Right hindlimb (tissue), 1 donor: Measurements from ENCODE around the gene ACSF3.

Source experiments
- DNase-seq: peaks from one replicate; pipeline ENCODE4 v3.0.0-alpha.2; 2018

ACSF3 gene

GRCh38 chr16:89096768-89097391 is 3.2 kb downstream of the ACSF3 start:
- DNase-seq = no peak

- no peak for DNase-seq
These were observed 3.7 kb downstream of the ACSF3 start for GRCh38 chr16:89097392-89097772.

- no peak for DNase-seq
These were observed 5.2 kb downstream of the ACSF3 start for GRCh38 chr16:89098767-89099430.

GRCh38 chr16:89099905-89100304 is 6.3 kb downstream of the ACSF3 start:
- no peak for DNase-seq

DNA sequence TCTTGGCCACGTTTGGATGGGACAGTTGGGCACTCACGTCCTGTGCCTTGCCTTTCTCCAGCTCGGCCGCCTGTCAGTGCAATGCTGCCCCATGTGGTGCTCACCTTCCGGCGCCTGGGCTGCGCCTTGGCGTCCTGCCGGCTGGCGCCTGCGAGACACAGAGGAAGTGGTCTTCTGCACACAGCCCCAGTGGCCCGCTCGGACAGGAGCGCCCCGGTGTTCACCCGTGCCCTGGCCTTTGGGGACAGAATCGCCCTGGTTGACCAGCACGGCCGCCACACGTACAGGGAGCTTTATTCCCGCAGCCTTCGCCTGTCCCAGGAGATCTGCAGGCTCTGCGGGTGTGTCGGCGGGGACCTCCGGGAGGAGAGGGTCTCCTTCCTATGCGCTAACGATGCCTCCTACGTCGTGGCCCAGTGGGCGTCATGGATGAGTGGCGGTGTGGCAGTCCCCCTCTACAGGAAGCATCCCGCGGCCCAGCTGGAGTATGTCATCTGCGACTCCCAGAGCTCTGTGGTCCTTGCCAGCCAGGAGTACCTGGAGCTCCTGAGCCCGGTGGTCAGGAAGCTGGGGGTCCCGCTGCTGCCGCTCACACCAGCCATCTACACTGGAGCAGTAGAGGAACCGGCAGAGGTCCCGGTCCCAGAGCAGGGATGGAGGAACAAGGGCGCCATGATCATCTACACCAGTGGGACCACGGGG is 7.1 kb downstream of the ACSF3 start:
- DNase-seq = no peak

GRCh38 chr16:89101303-89102040 is 7.8 kb downstream of the ACSF3 start:
- no peak for DNase-seq

DNA sequence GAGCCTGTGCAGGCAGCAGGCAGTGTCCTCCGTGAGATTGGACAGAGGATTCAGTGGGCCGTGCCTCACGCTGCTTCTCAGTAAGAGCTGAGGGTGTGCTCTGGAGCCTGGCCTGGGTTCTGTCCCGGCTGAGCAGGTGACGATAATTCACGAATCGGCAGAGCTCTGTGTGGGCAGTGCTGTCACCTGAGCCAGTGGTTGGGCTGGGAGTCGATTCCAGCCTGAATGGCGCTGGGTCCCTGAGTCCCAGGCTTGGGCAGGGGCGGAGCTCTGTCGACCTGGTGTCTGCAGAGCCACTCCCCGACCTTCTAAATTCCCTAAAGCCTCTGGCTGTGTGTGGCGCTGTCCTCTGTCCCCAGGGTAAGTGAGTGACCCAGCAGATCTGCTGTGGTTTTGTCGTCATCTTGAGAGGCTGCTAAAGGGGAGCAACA is 8.4 kb downstream of the ACSF3 start:
- DNase-seq = no peak

- no peak for DNase-seq
These were observed 8.9 kb downstream of the ACSF3 start for GRCh38 chr16:89102481-89103073.

DNA sequence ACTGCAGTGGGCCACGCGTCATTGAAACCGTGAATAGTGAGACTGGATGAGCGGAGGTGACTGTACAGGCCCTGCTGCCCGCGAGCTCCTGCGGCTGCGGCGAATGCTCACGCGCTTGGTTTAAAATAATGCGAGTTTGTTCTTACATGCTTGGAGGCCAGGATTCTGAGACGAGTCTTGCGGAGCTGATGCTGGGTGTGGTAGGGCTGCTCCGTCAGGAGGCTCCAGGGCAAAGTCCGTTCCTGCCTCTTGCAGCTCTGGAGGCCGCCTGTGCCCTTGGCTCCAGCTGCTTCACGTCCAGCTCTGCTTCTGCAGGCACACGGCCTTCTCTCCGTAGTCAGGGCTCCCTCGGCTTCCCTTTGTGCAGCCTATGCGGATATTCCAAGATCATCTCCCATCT is 9.5 kb downstream of the ACSF3 start:
- no peak for DNase-seq

DNA sequence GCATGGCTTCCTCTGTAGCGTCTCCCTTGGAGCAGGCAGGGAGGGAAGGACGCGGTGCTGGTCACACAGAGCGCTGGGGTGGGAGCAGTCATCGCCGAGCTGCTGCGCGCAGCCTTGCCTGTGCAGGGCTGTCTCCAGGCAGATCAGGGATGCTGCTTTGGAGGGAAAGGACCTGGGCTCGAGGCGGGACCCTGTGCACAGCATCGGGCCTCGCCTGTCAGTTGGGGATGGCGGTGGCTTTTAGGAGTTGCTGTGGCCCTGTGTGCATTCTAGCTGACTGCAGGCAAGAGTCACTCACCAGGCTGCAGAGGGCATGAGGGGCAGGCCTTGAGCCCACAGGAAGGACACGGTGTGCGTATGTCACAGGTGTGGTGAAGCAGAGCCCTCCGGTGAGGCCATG is 10.1 kb downstream of the ACSF3 start:
- no peak for DNase-seq

DNA sequence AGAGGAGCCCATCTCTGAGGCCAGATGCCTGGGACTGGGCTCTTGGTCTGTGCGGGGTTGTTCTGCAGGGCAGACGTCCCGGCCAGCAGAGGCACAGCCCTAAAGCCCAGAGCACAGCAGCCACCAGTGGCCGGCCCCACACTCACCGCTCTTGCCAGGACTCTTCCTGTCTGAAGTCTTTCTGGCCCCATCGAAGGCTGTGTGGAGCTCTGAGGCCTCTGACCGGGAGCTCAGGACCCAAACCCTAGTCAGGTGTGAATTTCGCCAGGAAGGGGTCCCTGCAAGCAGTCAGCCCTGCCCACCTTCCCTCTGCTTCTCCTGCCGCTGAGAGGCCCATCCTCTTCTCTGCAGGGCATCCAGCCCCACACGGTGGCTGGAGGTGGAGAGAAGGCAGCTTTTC is 10.7 kb downstream of the ACSF3 start:
- no peak for DNase-seq

GRCh38 chr16:89104930-89105571 is 11.4 kb downstream of the ACSF3 start:
- DNase-seq = no peak

GRCh38 chr16:89105599-89106151 is 12.0 kb downstream of the ACSF3 start:
- no peak for DNase-seq

DNA sequence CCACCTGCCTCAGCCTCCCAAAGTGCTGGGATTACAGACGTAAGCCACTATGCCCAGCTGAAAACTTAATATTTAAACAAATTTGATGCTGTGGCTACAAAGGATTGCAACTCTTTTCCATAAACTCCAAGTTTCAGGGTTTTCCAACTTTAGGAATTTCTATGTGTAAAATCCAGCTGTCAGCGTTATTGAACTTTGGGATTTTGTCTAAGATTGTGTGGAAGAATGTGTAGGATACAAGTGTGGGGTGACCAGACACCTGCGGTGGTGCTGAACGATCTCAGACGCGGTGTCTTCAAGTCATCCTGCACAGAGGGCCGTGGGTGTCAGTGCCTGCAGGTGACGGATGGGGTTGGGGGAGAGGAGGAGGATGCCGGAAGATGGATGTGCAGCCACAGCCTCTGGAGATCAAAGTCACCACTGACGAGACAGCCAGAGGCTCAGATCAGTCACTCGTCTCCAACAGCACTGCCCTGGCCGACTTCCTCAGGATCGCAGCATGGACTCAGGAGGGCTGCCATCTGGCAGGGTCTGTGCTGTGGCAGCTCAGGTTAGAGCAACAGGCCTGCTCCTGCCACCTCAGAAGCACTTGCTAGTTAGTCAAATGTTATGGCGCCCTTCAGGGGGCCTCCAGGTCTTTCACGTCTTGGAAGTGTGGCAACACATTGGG is 13.0 kb downstream of the ACSF3 start:
- no peak for DNase-seq

DNA sequence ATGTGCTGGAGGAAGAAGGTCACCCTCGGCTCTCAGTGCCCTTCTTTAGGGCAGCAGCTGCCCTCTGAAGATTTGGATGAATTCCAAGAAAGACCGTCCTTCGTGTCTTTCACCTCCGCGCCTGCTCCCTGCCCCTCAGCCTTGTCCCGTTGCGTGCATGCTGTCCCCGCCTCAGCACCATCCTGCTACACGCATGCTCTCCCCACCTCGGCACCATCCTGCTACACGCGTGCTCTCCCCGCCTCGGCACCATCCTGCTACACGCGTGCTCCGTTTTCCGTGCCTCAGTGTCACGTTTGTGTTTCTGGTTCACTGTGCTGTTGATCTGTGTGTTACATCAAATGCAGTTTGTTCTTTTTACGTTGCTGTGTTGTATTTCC is 13.5 kb downstream of the ACSF3 start:
- no peak for DNase-seq

- DNase-seq = no peak
These were observed 14.8 kb downstream of the ACSF3 start for GRCh38 chr16:89108416-89108815.

DNA sequence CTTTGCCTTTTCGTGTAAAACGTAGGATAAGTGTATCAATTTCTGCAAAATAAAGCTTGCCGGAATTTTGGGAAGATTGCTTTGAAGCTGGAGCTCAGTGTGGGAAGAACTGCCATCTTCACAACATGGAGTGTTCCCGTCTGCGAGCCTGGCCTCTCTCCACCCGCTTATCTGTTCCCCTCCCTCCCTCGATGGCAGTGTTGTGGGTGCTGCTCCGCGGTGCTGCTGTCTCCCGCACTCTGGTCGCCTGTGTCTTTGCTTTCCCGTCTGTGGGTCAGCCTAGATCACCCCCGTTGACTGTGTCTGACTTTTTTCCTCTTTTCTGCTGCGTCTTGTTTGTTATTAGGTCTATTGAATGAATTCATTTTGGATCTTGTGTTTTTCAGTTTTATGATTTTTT is 17.0 kb downstream of the ACSF3 start:
- DNase-seq = no peak

DNA sequence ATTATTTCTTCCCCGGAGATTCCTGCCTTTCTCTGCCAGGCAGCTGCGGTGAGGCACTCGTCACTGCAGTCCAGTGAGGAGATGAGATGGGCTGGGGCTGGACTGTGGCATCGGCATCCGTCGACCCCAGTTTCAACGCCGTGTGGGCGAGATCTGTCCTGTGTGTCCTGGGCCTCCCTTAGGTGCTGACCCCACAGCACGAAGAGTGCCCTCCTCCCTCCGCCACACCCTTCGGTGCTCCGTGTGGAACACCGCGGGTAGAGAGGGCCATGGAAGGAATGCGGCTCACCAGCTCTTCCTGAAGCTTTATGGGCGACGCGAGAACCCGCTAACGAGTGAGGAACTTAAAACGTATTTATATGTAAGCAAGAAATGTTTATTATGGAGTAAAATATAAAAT is 17.6 kb downstream of the ACSF3 start:
- DNase-seq = no peak

GRCh38 chr16:89112377-89113151 is 18.9 kb downstream of the ACSF3 start:
- DNase-seq = no peak

DNA sequence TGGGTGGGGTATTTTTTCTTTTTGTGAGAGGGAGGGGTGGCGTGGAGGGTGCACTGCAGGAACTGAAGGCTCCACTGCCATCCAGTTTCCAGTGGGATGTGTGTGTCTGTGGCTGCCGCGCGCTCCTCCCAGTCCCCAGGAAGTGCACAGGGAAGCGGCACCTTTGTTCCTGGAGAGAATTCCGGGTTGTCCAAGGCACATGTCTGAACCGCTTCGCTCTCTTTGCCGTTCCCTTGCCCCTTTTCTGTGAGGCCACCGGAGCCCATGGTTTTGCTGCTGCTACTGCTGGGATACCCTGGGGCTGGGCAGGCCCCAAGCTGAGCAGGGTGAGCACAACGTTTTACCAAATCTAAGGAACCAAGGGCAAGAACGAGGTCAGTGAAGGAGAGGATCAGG is 19.5 kb downstream of the ACSF3 start:
- no peak for DNase-seq

GRCh38 chr16:89113661-89114060 is 20.0 kb downstream of the ACSF3 start:
- no peak for DNase-seq
